HG03045 (cell line): Measurements from ENCODE around the gene HLTF.
A peak's percentile ranks its signal among the peaks of the same experiment; 100 is the strongest.
"Not testable (repeated sequence)": the region's sequence is repeated elsewhere in the genome, so short reads cannot be mapped to it uniquely, and the experiment has no call there.

Experiments used
- ATAC-seq: cut with Tn5 transposase; IDR thresholded peaks from one replicate; pipeline ENCODE4 v1.9.1; 2021; ENCODE audit warnings: mild to moderate bottlenecking, moderate library complexity; ENCODE audit not compliant: unreplicated experiment

Gene HLTF

GRCh38 chr3:148997623-148998022, 88.7 kb downstream of the HLTF start:
- ATAC-seq, result no peak

- no peak for ATAC-seq
These were observed 93.6 kb downstream of the HLTF start for GRCh38 chr3:148992635-148993255.

- peak; percentile 29 for ATAC-seq
These were observed 94.2 kb downstream of the HLTF start for GRCh38 chr3:148992027-148992634.

DNA sequence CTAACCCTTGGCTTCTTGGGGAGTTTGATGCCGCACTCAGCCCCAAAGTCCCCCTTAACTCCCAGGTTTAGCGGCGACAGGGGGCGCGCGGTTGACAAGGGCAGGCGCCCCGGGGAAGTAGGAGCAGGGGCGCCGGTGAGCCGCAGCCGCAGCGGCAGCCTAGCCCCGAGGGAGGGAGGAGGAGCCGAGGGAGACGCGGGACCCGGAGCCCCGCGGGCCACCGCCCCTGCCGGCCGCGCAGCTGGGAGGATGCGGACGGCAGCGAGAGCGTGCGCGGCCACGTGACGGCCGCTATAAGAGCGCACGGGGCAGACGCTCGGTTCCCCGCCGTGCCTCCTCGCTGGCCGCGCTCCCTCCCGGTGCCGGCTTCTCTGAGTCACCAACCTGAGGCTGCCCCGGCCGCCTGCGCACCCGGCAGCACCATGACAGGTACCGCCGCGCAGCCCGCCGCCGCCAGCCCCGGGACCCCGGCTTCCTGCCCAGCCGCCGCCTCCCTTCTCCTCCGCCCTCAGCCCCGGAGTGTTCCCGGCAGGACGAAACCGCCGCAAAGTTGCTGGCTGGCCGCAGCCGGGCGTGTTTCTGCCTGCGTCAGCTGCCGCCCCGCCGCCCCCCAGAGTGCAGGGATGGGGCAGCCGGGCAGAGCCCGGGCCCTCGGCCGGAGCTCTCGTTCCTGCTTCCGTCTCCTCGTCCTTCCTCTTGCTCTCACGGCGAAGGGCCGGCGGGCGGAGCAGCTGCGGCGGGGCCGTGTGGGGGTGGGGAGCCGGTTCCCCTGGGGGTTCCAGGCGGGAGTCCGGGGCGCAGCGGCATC, 94.9 kb downstream of the HLTF start, which contains the start of gene GYG1:
GYG1 (plus strand) TSS at position 322 of the 808 bp plus-strand sequence; CDS start at position 423, 101 bp downstream.
- peak; percentile 90 for ATAC-seq

DNA sequence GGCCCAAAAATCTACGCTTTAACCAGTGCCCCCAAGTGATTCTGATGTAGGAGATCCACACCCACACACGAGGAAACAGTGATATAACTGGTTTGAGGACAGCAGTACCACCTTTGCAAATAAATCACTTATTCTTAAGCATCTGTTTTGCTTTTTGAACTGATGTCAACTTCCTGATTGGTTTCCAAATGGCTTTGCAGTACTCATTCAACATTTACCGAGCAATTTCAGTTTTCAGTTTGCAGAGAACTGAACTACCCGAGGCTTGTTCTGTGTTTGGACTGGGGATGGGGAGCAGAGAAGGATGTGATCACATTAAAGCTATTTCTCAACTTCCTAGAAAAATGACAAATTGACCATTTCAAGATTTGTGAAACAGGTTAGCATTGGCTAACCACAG, 96.1 kb downstream of the HLTF start:
- no peak for ATAC-seq

DNA sequence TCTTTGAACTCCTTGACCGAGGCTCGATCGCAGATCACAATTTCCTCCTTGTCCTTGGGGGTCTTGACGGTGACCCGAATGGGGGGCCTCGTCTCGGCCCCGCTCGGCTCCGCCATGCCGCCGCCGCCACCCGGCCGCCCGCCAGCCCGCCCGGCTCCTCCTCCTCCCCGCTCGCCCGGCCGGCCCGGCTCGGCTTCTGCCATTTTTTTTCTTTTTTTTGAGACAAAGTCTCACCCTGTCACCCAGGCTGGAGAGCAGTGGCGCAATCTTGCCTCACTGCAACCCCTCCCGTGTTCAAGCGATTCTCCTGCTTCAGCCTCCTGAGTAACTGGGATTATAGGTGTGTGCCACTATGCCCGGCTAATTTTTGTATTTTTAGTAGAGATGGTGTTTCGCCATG, 98.8 kb downstream of the HLTF start:
- ATAC-seq, result not testable (repeated sequence)

- no peak for ATAC-seq
These were observed 105.1 kb downstream of the HLTF start for GRCh38 chr3:148981273-148981672.
